PFSK-1 (cell line): ENCODE measurements around the gene ADGRF5.

Experiments used
- FOXP2 ChIP-seq: optimal IDR thresholded peaks from 2 replicates; pipeline ENCODE3; 2011; ENCODE audit warnings: borderline replicate concordance, control low read depth, inconsistent platforms; ENCODE audit not compliant: insufficient read depth; ENCODE audit errors: extremely low read length, extremely low read depth
- POLR2AphosphoS5 ChIP-seq: IDR thresholded peaks from 2 replicates; pipeline ENCODE4 v1.6.1; 2012; ENCODE audit warnings: low read depth, mild to moderate bottlenecking, control low read depth, low read length, moderate library complexity
- REST ChIP-seq, 2 experiments: IDR thresholded peaks; 2 replicates each; pipeline versions ENCODE4 v1.6.1 to v1.8.0; 2011 to 2012; ENCODE audit warnings: low read depth in 2 of 2, low read length in 2 of 2, control low read depth in 1 of 2, inconsistent platforms in 1 of 2, mild to moderate bottlenecking in 1 of 2, moderate library complexity in 1 of 2; ENCODE audit not compliant: insufficient read depth in 1 of 2
- SIN3A ChIP-seq: IDR thresholded peaks from 2 replicates; pipeline ENCODE4 v1.6.1; 2012; ENCODE audit warnings: mild to moderate bottlenecking, low read length, moderate library complexity, borderline replicate concordance; ENCODE audit not compliant: insufficient read depth
- TAF1 ChIP-seq: IDR thresholded peaks from 2 replicates; pipeline ENCODE4 v1.6.1; 2012; ENCODE audit warnings: low read length, control low read depth, borderline replicate concordance; ENCODE audit not compliant: insufficient read depth

Gene ADGRF5

DNA sequence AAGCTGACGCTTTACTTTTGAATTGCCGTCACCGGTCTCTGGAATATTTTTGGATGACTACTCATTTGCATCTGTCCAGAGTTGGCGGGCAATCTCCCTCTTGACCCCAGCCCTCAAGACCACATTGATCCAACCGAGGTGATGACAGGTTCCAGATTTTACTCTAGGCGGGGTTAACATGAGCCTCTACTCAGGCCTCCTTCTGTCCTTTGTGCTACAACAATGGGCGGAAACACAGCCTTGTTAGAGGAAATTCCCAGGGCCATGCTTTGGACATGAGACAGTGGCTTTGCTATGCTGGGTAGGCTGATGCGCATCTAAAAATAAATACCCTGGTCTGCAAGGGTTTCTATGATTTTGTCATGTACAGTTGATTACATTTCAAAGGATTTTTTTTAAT lies 27.0 kb upstream of the ADGRF5 start:
- TF ChIP-seq FOXP2: no peak
- 0 out of 4 replicates have a peak, but pooled peaks of 1 of the 2 experiments have one; percentile 16 for TF ChIP-seq REST (IDR thresholded peaks at IDR 0.05; ENCODE audit: insufficient read depth in 1 of 2, low read depth in 2 of 2, low read length in 2 of 2)

DNA sequence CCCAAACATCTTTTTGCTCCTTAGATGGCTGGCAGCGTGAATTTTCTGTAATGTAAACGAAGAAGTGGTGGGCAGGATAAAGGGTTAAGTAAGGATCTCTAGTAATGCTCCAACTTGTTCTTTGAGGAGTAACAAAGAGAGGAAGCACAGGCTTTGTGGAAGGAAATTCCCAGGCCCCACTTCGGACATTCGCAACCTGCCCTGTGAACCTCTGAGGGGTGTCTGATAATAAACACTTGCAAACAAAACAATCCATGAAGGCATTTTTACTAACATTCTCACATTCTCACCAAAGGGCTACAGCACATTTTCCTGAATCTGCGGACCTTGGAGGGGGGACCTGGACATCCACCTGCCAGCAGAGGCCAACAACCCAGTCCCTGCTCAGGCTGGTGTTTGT lies 25.8 kb upstream of the ADGRF5 start:
- TF ChIP-seq TAF1 (no peak), POLR2AphosphoS5 (no peak), FOXP2 (no peak), SIN3A (no peak), REST (IDR thresholded peaks at IDR 0.05; ENCODE audit: insufficient read depth in 1 of 2, low read depth in 2 of 2, low read length in 2 of 2) (no peak)

GRCh38 chr6:46940433-46941226 lies 18.9 kb upstream of the ADGRF5 start:
- TF ChIP-seq FOXP2: no peak
- no peak for TF ChIP-seq SIN3A
- no peak for TF ChIP-seq POLR2AphosphoS5
- no peak for TF ChIP-seq TAF1
- no peak for TF ChIP-seq REST (IDR thresholded peaks at IDR 0.05; ENCODE audit: insufficient read depth in 1 of 2, low read depth in 2 of 2, low read length in 2 of 2)

GRCh38 chr6:46937642-46938041 lies 15.9 kb upstream of the ADGRF5 start:
- TF ChIP-seq POLR2AphosphoS5 (no peak), FOXP2 (no peak), TAF1 (no peak), SIN3A (no peak), REST (IDR thresholded peaks at IDR 0.05; ENCODE audit: insufficient read depth in 1 of 2, low read depth in 2 of 2, low read length in 2 of 2) (no peak)

DNA sequence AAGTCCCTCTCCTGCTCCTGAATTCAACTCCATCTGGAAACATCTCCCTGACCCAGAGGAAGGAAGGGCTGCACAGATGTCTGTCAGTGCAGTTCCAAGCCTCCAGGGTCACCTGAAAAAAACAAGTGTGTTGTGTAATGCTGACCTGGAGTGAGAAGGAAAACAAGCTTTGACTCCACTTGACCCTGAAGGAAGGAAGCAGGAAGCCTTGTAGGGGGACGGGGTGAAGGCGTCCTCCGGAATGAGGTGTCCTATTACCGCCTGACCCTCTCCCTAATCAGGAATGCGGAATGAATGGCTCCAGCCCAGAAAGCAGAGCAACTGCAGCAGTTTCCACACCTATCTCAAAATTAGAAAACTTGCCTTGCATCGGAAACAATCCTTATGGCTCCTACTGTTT lies 13.9 kb upstream of the ADGRF5 start:
- TF ChIP-seq FOXP2: no peak
- no peak for TF ChIP-seq SIN3A
- TF ChIP-seq POLR2AphosphoS5: no peak
- TF ChIP-seq TAF1: no peak
- TF ChIP-seq REST (IDR thresholded peaks at IDR 0.05; ENCODE audit: insufficient read depth in 1 of 2, low read depth in 2 of 2, low read length in 2 of 2): no peak
